DMS 273 treated with DMSO at 0.1 percent for 48 hours (cell line): ENCODE measurements around the gene KRAS.

Source experiments
- DNase-seq: peaks from one replicate; lab custom pipeline; 2025; lab: John Stamatoyannopoulos, UW

The KRAS gene

GRCh38 chr12:25254271-25254880, 3.6 kb upstream of the KRAS start:
- no peak for DNase-seq

GRCh38 chr12:25253371-25254068, 2.8 kb upstream of the KRAS start:
- DNase-seq = no peak

DNA sequence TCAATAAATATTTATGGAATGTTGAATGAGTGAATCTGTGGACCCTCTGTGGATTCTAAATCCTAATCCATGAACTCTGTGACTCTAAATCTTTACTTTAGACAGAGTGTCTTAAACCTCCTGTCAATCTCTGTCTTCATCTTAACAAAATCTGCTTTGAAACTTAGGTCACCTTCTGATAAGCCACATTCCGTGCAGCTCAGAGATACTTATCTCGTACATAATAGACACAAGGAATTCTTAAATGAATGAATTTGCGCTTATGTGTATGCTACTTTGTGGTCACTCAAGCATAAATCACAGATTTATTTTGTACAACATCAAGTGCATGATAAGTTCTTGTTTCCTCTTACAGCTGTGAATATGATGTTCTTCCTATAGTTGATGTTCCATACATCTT, 2.2 kb upstream of the KRAS start:
- DNase-seq = no peak

GRCh38 chr12:25251769-25252168, 1.0 kb upstream of the KRAS start:
- no peak for DNase-seq

GRCh38 chr12:25249931-25250738, 594 bp downstream of the KRAS start:
- no peak for DNase-seq

DNA sequence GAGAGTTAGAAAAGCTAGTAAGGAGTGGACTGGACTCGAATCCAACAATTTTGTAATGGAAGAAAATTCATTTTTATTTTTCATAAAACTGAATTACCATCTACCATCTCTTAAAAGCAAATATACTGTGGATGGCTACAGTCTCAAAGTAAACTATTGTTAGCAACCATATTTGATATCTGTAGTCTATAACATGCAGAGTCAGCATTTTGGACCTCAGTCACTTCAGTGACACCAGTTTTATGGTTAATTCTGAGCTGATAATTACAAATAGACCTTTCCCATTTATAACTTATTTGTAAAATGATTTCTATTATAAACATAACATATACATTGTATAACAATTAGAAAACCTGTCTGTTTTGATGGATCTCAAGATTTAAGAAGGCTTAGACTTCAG, 2.0 kb downstream of the KRAS start:
- DNase-seq = no peak

- DNase-seq = no peak
Observed at GRCh38 chr12:25248137-25248536, 2.6 kb downstream of the KRAS start.

DNA sequence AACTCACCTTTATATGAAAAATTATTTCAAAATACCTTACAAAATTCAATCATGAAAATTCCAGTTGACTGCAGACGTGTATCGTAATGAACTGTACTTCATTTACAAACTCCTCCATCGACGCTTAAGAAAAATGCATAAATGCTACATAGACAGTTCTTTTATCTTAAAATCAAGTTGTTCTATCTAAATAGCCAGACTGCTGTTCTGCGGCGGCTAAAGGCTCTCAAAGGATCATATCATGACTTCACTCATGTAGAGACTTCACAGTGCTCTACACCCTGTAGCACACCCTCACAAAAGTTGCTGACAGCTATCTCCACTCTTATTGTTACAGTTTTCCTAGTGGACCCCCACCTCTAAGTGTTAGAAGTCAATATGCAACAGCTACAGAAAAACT, 5.2 kb downstream of the KRAS start:
- DNase-seq = no peak

GRCh38 chr12:25243680-25243990, 7.1 kb downstream of the KRAS start:
- DNase-seq = no peak

DNA sequence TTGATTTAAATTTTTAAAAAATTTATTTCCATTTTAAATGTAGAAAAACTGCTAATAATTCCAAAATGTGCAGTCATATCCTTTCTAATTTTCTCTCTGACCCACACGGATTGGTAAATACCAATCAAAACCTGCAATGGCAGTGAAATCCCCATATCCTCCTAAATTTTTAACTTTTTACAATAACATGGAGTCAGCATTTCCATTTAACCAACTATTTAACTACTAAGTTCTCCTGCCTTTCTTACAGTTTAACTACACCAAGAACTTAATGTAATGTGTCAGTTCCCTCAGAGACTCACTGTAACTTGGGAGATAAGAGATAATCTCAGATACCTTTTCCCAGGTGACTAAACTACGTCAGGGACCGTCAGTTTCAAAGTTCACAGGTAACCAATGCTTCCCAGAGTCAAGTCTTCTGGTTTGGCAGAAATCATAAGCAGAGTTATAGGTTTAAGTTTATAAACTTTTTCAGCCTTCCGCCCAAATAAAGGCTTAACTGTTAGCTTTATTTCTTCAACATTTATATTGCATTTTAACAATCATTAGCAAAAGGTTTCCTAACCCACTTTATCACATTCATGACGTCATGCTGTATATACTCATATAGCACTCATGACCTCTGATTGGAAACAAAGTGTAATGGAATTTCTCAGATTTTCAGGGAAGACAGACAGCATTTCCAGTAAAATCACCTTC, 7.6 kb downstream of the KRAS start:
- DNase-seq = no peak

GRCh38 chr12:25241167-25242020, 9.3 kb downstream of the KRAS start:
- no peak for DNase-seq

DNA sequence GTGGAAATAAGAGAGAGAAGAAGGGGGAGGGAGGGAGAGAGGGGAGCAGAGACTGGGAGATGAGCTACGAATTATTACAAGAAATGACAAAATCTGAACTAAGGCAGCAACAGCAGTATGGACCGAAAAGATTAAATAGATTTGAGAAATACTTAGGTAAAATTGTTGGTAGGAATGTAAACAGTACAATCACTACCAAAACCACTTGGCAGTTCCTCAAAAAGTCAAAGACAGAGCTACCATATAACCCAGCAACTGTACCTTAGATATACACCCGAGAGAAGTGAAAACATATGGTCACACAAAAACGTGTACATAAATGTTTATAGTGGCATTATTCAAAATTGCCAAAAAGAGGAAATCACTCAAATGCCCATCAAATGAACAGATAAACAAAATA, 14.1 kb downstream of the KRAS start:
- no peak for DNase-seq

- DNase-seq = no peak
Observed at GRCh38 chr12:25236190-25236589, 14.5 kb downstream of the KRAS start.

DNA sequence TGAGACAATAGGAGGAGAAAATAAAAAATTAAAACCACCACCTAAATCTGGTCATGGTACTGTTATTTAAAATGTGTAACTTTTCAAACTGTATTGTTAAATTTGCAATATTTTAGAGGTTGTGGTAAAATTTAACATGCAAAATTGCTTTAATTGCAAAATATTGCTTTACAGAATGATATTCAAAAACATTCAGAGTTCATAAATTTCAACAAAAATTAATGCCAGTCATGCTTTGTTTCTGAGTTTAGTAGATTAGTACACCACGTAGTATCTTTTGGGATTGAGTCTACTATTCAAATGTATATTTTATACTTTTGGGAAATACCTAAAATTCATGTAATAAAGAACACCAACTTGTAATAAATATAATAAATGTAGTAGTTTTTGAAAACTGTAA, 37.4 kb downstream of the KRAS start:
- DNase-seq = no peak

GRCh38 chr12:25208554-25208953, 42.2 kb downstream of the KRAS start:
- no peak for DNase-seq

DNA sequence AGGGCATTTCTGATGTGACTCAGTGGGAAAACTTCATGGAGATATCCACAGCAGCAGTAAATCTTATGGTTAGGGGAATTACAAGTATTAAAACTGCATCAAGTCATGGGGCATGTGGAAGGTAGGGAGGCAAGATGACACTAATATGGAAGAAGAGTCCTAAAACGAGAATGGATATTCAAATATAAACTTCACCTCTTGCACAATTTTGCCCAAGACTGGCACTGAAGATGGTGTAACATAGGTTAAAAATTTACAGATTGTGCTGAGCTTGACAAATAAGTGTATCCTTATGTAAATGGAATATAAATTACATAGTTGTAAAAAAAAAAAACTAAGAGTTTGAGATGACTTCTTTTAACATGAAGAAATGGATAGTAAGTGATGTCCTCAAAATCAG, 42.9 kb downstream of the KRAS start:
- DNase-seq = no peak

- DNase-seq = no peak
Observed at GRCh38 chr12:25207411-25207810, 43.3 kb downstream of the KRAS start.

GRCh38 chr12:25202137-25202536, 48.6 kb downstream of the KRAS start:
- DNase-seq = no peak

- no peak for DNase-seq
Observed at GRCh38 chr12:25200703-25201102, 50.0 kb downstream of the KRAS start.

GRCh38 chr12:25197608-25198007, 53.1 kb downstream of the KRAS start:
- DNase-seq = no peak

- DNase-seq = peak; percentile 82
Observed at GRCh38 chr12:25195056-25195971, 55.4 kb downstream of the KRAS start, which contains the start of the genes DNAI7 and ETFRF1. DNAI7 (minus strand) TSS chr12:25195160; CDS start chr12:25195078, 82 bp downstream. ETFRF1 (plus strand) TSS chr12:25195237; CDS start chr12:25203957, 8,720 bp downstream.
